HG02588 (cell line): Measurements from ENCODE around the gene TECPR2.
"Not testable (repeated sequence)": the region's sequence is repeated elsewhere in the genome, so short reads cannot be mapped to it uniquely, and the experiment has no call there.

Experiments
- ATAC-seq: cut with Tn5 transposase; IDR thresholded peaks from one replicate; pipeline ENCODE4 v1.9.1; 2021; ENCODE audit warnings: mild to moderate bottlenecking, moderate library complexity; ENCODE audit not compliant: unreplicated experiment

TECPR2 gene

GRCh38 chr14:102333795-102334705 is 28.7 kb upstream of the TECPR2 start:
- ATAC-seq, result no peak

- ATAC-seq, result no peak
These were observed 27.6 kb upstream of the TECPR2 start for GRCh38 chr14:102335163-102335562.

- ATAC-seq, result no peak
These were observed 24.0 kb upstream of the TECPR2 start for GRCh38 chr14:102338724-102339123.

- no peak for ATAC-seq
These were observed 21.2 kb upstream of the TECPR2 start for GRCh38 chr14:102341566-102341965.

GRCh38 chr14:102342238-102342637 is 20.5 kb upstream of the TECPR2 start:
- ATAC-seq, result no peak

- ATAC-seq, result no peak
These were observed 18.7 kb upstream of the TECPR2 start for GRCh38 chr14:102344084-102344483.

GRCh38 chr14:102344485-102344884 is 18.3 kb upstream of the TECPR2 start:
- no peak for ATAC-seq

- ATAC-seq, result no peak
These were observed 17.5 kb upstream of the TECPR2 start for GRCh38 chr14:102345232-102345631.

- no peak for ATAC-seq
These were observed 16.1 kb upstream of the TECPR2 start for GRCh38 chr14:102346645-102347044.

- no peak for ATAC-seq
These were observed 14.4 kb upstream of the TECPR2 start for GRCh38 chr14:102348376-102348775.

GRCh38 chr14:102351023-102351422 is 11.7 kb upstream of the TECPR2 start:
- ATAC-seq, result no peak

GRCh38 chr14:102351593-102351992 is 11.1 kb upstream of the TECPR2 start:
- not testable (repeated sequence) for ATAC-seq

GRCh38 chr14:102352213-102352612 is 10.5 kb upstream of the TECPR2 start:
- ATAC-seq, result no peak

GRCh38 chr14:102353126-102353619 is 9.6 kb upstream of the TECPR2 start:
- no peak for ATAC-seq

- ATAC-seq, result no peak
These were observed 6.5 kb upstream of the TECPR2 start for GRCh38 chr14:102356280-102356679.

GRCh38 chr14:102359341-102359740 is 3.4 kb upstream of the TECPR2 start:
- ATAC-seq, result no peak

GRCh38 chr14:102360388-102360787 is 2.4 kb upstream of the TECPR2 start:
- ATAC-seq, result no peak

- peak; percentile 28 for ATAC-seq
These were observed 657 bp upstream of the TECPR2 start for GRCh38 chr14:102362084-102362483.

- peak; percentile 23 for ATAC-seq
These were observed 622 bp downstream of the TECPR2 start for GRCh38 chr14:102363182-102363943.

- ATAC-seq, result no peak
These were observed 7.6 kb downstream of the TECPR2 start for GRCh38 chr14:102370305-102370809.

GRCh38 chr14:102371361-102371760 is 8.6 kb downstream of the TECPR2 start:
- ATAC-seq, result no peak

GRCh38 chr14:102373110-102373509 is 10.4 kb downstream of the TECPR2 start:
- no peak for ATAC-seq
